Esophagus muscularis mucosa (tissue), 4 donors: ENCODE results near the gene ASTN2. TPM values are rescaled to one million over a fixed set of nuclear protein-coding genes. Genes with fewer than 3 reads are reported as not detected.

Experiments
- DNase-seq: peaks from one replicate; pipeline ENCODE4 v3.0.0-alpha.2; 2017; ENCODE audit errors: extremely low spot score
- H3K27ac ChIP-seq, 4 donors: fragments of 200-600 bp; sonication (generic); replicated peaks in 1 of 4; 1 replicate in 3 of 4; 2 replicates in 1 of 4; pipeline ENCODE4 v1.5.1; 2016 to 2019; ENCODE audit warnings: mild to moderate bottlenecking in 1 of 4
- H3K27me3 ChIP-seq, 4 donors: fragments of 200-600 bp; sonication (generic); one replicate each; pipeline versions ENCODE4 v1.5.1 to v1.6.0; 2016 to 2019
- H3K36me3 ChIP-seq, 4 donors: fragments of 200-600 bp; sonication (generic); one replicate each; pipeline ENCODE4 v1.5.1; 2016 to 2019
- H3K4me1 ChIP-seq, 4 donors: fragments of 200-600 bp; sonication (generic); one replicate each; pipeline ENCODE4 v1.5.1; 2016 to 2019
- H3K4me3 ChIP-seq, 4 donors: fragments of 200-600 bp; sonication (generic); 1 replicate in 2 of 4; 2 replicates in 2 of 4; pipeline ENCODE4 v1.5.1; 2016 to 2019; ENCODE audit warnings: mild to moderate bottlenecking in 4 of 4, moderate library complexity in 1 of 4
- H3K9me3 ChIP-seq, 4 donors: fragments of 200-600 bp; sonication (generic); 1 replicate in 3 of 4; 2 replicates in 1 of 4; pipeline ENCODE4 v1.5.1; 2016 to 2019
- CTCF ChIP-seq, 3 experiments: fragments of 200-600 bp in 2 of 3; fragments of 450-650 bp in 1 of 3; sonication (generic) in 2 of 3; IDR thresholded peaks; one replicate each; pipeline ENCODE4 v1.5.1; 2017 to 2019; ENCODE audit warnings: antibody characterized with exemption in 3 of 3, mild to moderate bottlenecking in 2 of 3, moderate library complexity in 1 of 3
- EP300 ChIP-seq: sonication (generic); formaldehyde crosslinking; IDR thresholded peaks from one replicate; pipeline ENCODE4 v1.6.1; 2017; ENCODE audit warnings: antibody characterized with exemption
- POLR2A ChIP-seq: fragments of 450-650 bp; IDR thresholded peaks from one replicate; pipeline ENCODE4 v1.6.1; 2017; ENCODE audit warnings: antibody characterized with exemption, moderate library complexity, mild to moderate bottlenecking, low read depth
- POLR2AphosphoS5 ChIP-seq, 2 donors: sonication (generic); formaldehyde crosslinking; IDR thresholded peaks; one replicate each; pipeline ENCODE4 v1.6.1; 2017; ENCODE audit warnings: antibody characterized with exemption in 2 of 2
- WGBS: methylation state at CpG from one replicate; pipeline ENCODE4 v1.1.5; 2018; 5-methylcytosine and 5-hydroxymethylcytosine counted together
- intact Hi-C: fragments of 100-400 bp; cut with DNase I; formaldehyde crosslinking; loops from one replicate; pipeline ENCODE4 v1.15.1; 2023
- total RNA-seq, 4 donors: library from RNA; depleted of rRNA; stranded (reverse); fragments of >200 nt; gene quantifications; one replicate each; pipeline versions ENCODE4 v1.1.0 to v1.2.1, GENCODE V29; 2016

ASTN2 gene
- total RNA-seq, 4 donors from 2014 or later = 4.2 to 6.9 (median 5.5) TPM

- TF ChIP-seq POLR2A (no peak), POLR2AphosphoS5 (IDR thresholded peaks at IDR 0.05) (no peak), EP300 (no peak), CTCF (IDR thresholded peaks at IDR 0.05) (no peak)
- Histone ChIP-seq H3K4me1 (no peaks in the 10 kb centered on the region), H3K36me3 (no peaks in the 10 kb centered on the region), H3K9me3 (no peaks in the 10 kb centered on the region), H3K27me3 (no peaks in the 10 kb centered on the region), H3K4me3 (no peak overlapping the region), H3K27ac (no peak overlapping the region)
- 73% methylated on average over 2 of the region's 2 CpGs for WGBS
- no peak for DNase-seq
- intact Hi-C loops = no loop called here
These were observed 147.9 kb downstream of the ASTN2 start for GRCh38 chr9:117266855-117267497.

- no peak for DNase-seq
- TF ChIP-seq CTCF (IDR thresholded peaks at IDR 0.05) (no peak), POLR2AphosphoS5 (IDR thresholded peaks at IDR 0.05) (no peak), POLR2A (no peak)
- 88% methylated on average over 2 of the region's 4 CpGs for WGBS
- no peak overlapping the region for H3K27ac ChIP-seq
- no peaks in the 10 kb centered on the region for H3K27me3 ChIP-seq
- intact Hi-C loops = no loop called here
- H3K4me3 ChIP-seq = no peak overlapping the region
- no peaks in the 10 kb centered on the region for H3K36me3 ChIP-seq
- no peaks in the 10 kb centered on the region for H3K4me1 ChIP-seq
- no peaks in the 10 kb centered on the region for H3K9me3 ChIP-seq
These were observed 149.6 kb downstream of the ASTN2 start for GRCh38 chr9:117265253-117265652.

- Histone ChIP-seq H3K27me3 (no peaks in the 10 kb centered on the region), H3K4me1 (no peaks in the 10 kb centered on the region), H3K9me3 (no peaks in the 10 kb centered on the region), H3K27ac (no peak overlapping the region), H3K36me3 (no peaks in the 10 kb centered on the region), H3K4me3 (no peak overlapping the region)
- intact Hi-C loops = no loop called here
- 59% methylated on average over 8 of the region's 8 CpGs for WGBS
- DNase-seq = no peak
- no peak for TF ChIP-seq CTCF (IDR thresholded peaks at IDR 0.05)
- no peak for TF ChIP-seq EP300
- TF ChIP-seq POLR2A = no peak
- TF ChIP-seq POLR2AphosphoS5 (IDR thresholded peaks at IDR 0.05) = no peak
These were observed 156.5 kb downstream of the ASTN2 start for GRCh38 chr9:117258184-117258866.

- no peak for TF ChIP-seq CTCF (IDR thresholded peaks at IDR 0.05)
- Histone ChIP-seq H3K27ac (no peak overlapping the region), H3K4me3 (no peak overlapping the region), H3K4me1 (no peaks in the 10 kb centered on the region), H3K9me3 (no peaks in the 10 kb centered on the region), H3K36me3 (no peaks in the 10 kb centered on the region), H3K27me3 (no peaks in the 10 kb centered on the region)
- no peak for DNase-seq
- 33% methylated on average over 2 of the region's 2 CpGs for WGBS
- intact Hi-C loops = no loop called here
These were observed 161.6 kb downstream of the ASTN2 start for GRCh38 chr9:117253261-117253660.
